ENCODE measurements around the gene ZNF654.

The ZNF654 gene

GRCh38 chr3:88123526-88123925 is 64.5 kb downstream of the ZNF654 start:
- no peak for DNase-seq (ENCODE audit: low spot score)
- no peak overlapping the region for H3K4me3 ChIP-seq (ENCODE audit: severe bottlenecking)
- no peaks in the 10 kb centered on the region for H3K27me3 ChIP-seq (ENCODE audit: insufficient read depth, poor library complexity, severe bottlenecking)
- peaks cover 19% of the 10 kb centered on the region for H3K36me3 ChIP-seq (ENCODE audit: low read depth)
- H3K9me3 ChIP-seq (ENCODE audit: severe bottlenecking): no peaks in the 10 kb centered on the region
- H3K4me1 ChIP-seq (ENCODE audit: insufficient read depth, poor library complexity, severe bottlenecking): no peaks in the 10 kb centered on the region
- no peak for TF ChIP-seq CTCF (IDR thresholded peaks at IDR 0.05; ENCODE audit: poor library complexity, severe bottlenecking)
- ATAC-seq (ENCODE audit: low read depth): no peak
- H3K27ac ChIP-seq (ENCODE audit: poor library complexity, severe bottlenecking): no peak overlapping the region

DNA sequence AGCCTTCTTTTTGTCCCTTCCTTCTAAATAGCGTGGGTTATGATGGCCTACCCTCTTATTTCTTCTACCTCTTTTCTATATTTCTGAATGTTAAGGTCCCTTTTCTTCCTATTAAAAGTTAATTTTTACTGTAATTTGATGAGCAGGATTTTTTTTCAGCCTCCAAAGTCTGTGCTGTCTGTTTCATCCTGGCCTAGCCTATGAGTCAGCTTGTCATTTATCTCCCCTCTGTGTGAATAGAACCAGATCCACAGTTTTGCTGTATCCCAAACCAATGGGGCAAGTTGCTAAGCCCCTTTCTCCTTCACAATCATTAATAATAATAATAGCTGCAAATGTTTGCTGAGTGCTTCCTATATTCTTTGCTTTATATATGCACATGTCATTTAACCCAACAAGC is 72.6 kb downstream of the ZNF654 start:
- ATAC-seq (ENCODE audit: low read depth) (no peak), DNase-seq (ENCODE audit: low spot score) (no peak)
- H3K27ac ChIP-seq (ENCODE audit: poor library complexity, severe bottlenecking): no peak overlapping the region
- H3K36me3 ChIP-seq (ENCODE audit: low read depth): peaks cover 55% of the 10 kb centered on the region
- H3K4me1 ChIP-seq (ENCODE audit: insufficient read depth, poor library complexity, severe bottlenecking): no peaks in the 10 kb centered on the region
- TF ChIP-seq CTCF (IDR thresholded peaks at IDR 0.05; ENCODE audit: poor library complexity, severe bottlenecking): no peak
- H3K9me3 ChIP-seq (ENCODE audit: severe bottlenecking): no peaks in the 10 kb centered on the region
- H3K27me3 ChIP-seq (ENCODE audit: insufficient read depth, poor library complexity, severe bottlenecking): no peaks in the 10 kb centered on the region
- H3K4me3 ChIP-seq (ENCODE audit: severe bottlenecking): no peak overlapping the region

- H3K27me3 ChIP-seq (ENCODE audit: insufficient read depth, poor library complexity, severe bottlenecking): no peaks in the 10 kb centered on the region
- no peak for DNase-seq (ENCODE audit: low spot score)
- no peak for TF ChIP-seq CTCF (IDR thresholded peaks at IDR 0.05; ENCODE audit: poor library complexity, severe bottlenecking)
- peaks cover 7% of the 10 kb centered on the region for H3K4me1 ChIP-seq (ENCODE audit: insufficient read depth, poor library complexity, severe bottlenecking)
- no peaks in the 10 kb centered on the region for H3K9me3 ChIP-seq (ENCODE audit: severe bottlenecking)
- no peak for ATAC-seq (ENCODE audit: low read depth)
- H3K27ac ChIP-seq (ENCODE audit: poor library complexity, severe bottlenecking): no peak overlapping the region
- peaks cover 63% of the 10 kb centered on the region for H3K36me3 ChIP-seq (ENCODE audit: low read depth)
- H3K4me3 ChIP-seq (ENCODE audit: severe bottlenecking): no peak overlapping the region
Measured at GRCh38 chr3:88132894-88133293, 73.8 kb downstream of the ZNF654 start.

DNA sequence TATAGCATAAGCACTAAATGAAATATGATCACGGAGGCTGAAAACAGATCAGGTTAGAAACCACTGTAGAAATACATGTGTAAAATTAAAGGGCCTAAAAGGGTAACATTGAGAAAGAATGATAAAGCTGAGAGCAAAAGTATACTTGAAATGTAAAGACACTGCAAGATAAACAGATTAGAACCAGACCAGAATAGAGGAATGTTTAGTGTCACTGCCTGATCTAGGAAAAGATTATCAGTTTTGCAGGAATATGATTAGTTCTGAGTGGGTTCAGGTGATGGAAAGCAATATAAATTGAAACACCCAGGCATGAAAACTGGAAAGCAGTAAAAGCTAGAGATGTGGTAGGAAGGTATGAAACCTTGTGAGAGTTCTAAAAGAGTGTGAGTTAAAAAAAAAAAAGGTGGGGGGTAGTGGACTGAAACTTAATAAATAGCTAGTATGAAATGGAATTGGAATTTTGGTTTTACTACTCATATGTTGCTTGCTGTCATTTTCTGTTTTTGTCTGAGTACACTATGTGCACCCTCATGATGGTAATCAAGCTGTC is 74.7 kb downstream of the ZNF654 start:
- Histone ChIP-seq H3K36me3 (ENCODE audit: low read depth) (peaks cover 72% of the 10 kb centered on the region), H3K9me3 (ENCODE audit: severe bottlenecking) (no peaks in the 10 kb centered on the region), H3K4me1 (ENCODE audit: insufficient read depth, poor library complexity, severe bottlenecking) (peaks cover 11% of the 10 kb centered on the region), H3K27ac (ENCODE audit: poor library complexity, severe bottlenecking) (no peak overlapping the region), H3K4me3 (ENCODE audit: severe bottlenecking) (no peak overlapping the region), H3K27me3 (ENCODE audit: insufficient read depth, poor library complexity, severe bottlenecking) (no peaks in the 10 kb centered on the region)
- TF ChIP-seq CTCF (IDR thresholded peaks at IDR 0.05; ENCODE audit: poor library complexity, severe bottlenecking): no peak
- ATAC-seq (ENCODE audit: low read depth) (no peak), DNase-seq (ENCODE audit: low spot score) (no peak)

- Histone ChIP-seq H3K9me3 (ENCODE audit: severe bottlenecking) (no peaks in the 10 kb centered on the region), H3K27me3 (ENCODE audit: insufficient read depth, poor library complexity, severe bottlenecking) (no peaks in the 10 kb centered on the region), H3K4me3 (ENCODE audit: severe bottlenecking) (no peak overlapping the region), H3K36me3 (ENCODE audit: low read depth) (peaks cover 76% of the 10 kb centered on the region), H3K27ac (ENCODE audit: poor library complexity, severe bottlenecking) (peak overlapping the region; percentile 14), H3K4me1 (ENCODE audit: insufficient read depth, poor library complexity, severe bottlenecking) (peaks cover 32% of the 10 kb centered on the region)
- DNase-seq (ENCODE audit: low spot score) (no peak), ATAC-seq (ENCODE audit: low read depth) (peak; percentile 50; the same call in 2 of the 3 replicates)
- no peak for TF ChIP-seq CTCF (IDR thresholded peaks at IDR 0.05; ENCODE audit: poor library complexity, severe bottlenecking)
Measured at GRCh38 chr3:88137836-88138235, 78.8 kb downstream of the ZNF654 start.

All from RWPE2 (cell line).